GM19463 (cell line): ENCODE results near the gene ZC3H7B.
"Not testable (repeated sequence)": the region's sequence is repeated elsewhere in the genome, so short reads cannot be mapped to it uniquely, and the experiment has no call there.

Source experiments
- ATAC-seq: cut with Tn5 transposase; IDR thresholded peaks from one replicate; pipeline ENCODE4 v1.9.1; 2021; ENCODE audit warnings: mild to moderate bottlenecking, moderate library complexity; ENCODE audit not compliant: unreplicated experiment

Gene ZC3H7B

DNA sequence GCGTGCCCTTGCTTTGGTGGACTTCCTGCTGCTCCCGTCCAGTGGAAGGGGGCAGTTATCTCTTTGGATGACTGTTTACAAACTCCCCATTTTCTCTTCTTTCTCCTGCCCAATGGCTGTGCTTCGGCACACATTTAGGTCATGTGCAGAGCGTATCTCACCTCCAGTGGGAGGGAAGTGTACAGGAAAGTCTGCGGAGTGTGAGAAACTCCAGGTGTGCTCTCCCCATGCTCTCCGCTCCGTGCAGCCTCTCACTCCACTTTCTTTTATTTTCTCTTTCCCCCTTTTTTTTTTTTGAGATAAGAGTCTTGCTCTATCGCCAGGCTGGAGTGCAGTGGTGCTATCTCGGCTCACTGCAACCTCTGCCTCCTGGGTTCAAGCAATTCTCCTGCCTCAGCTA, 68.5 kb downstream of the ZC3H7B start:
- ATAC-seq = no peak

- ATAC-seq = no peak
These were observed 76.5 kb downstream of the ZC3H7B start for GRCh38 chr22:41377846-41378245.

DNA sequence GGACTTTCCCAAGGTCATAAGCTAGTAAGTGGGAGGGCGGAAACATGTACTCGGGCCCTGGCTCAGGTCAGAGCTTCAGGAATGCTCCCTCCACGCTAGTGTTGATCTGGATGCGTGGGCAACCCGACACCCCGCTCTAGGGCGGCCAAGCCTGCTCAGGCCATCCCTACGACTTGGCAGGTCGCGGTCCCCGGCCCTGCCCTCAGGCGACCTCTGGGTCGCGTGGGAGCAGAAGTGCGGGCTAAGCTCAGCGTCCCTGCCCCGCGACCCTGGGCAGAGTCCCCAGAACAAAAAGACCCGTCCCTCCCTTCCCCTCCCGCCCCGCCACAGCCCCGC, 79.6 kb downstream of the ZC3H7B start:
- peak; percentile 4 for ATAC-seq

GRCh38 chr22:41381329-41382097, 80.2 kb downstream of the ZC3H7B start, which contains the start of gene TEF:
Gene TEF, plus strand, starts transcription at chr22:41381942. Its CDS starts 103 bp downstream, at chr22:41382045.
- ATAC-seq = peak; percentile 87

DNA sequence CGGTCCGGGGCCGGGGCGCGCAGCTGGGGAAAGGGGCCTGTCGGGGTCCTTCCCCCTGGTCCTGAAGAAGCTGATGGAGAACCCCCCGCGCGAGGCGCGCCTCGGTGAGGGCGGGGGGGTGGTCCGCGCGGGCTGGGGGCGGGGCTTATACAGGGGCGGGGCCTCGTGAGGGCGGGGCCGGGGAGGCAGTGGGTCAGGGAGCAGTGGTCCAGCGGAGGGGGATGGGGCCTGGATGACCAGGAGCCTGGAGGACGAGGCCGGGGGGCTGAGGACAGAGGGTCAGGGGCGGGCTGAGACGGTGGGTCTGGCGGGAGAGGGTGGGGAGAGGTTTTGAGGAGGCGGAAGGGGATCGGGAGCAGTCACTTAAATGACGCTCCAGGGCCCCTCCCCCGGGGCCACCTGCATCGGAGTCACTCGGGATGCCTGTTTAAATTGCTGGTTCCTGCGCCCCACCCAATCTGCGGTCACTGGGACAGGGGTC, 80.8 kb downstream of the ZC3H7B start:
- ATAC-seq = peak; percentile 28

GRCh38 chr22:41382610-41383009, 81.3 kb downstream of the ZC3H7B start:
- ATAC-seq = no peak

DNA sequence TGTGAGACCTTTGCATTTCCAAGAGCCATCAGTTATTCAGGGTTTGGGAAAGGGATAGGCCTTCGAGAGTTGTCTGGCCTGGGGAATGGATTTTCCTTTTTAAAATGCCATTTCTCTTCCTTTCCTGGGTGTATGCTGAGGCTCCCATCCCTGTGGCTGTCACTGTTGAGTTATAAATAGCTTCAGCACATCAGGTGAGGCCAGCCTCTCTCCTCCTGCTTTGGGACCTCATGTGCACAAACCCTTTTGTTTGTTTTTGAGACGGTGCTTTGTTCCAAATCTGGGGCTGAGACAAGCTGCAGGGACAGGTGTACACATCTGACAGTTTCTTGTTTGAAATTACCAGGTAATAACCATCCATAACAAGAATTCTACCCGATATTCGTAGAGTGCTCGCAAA, 81.8 kb downstream of the ZC3H7B start:
- ATAC-seq = no peak

DNA sequence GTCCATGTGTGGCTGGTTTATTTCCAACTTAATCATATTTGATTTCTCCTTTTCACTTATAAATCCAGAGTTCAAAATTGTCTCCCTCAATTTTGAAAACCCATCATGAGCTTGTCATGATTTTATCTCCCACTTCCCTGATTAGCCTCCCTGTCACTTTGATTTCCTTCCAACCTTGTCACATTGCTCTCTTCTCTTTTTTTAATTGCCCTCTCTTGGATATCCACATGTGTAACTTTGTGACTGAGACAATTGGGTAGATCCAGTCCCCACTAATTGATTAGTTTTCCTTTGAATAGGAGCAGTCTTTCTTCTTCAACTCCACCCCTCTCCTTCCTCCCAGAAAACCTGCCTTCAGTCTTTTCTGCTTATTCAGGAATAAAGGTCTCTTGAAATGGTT, 82.8 kb downstream of the ZC3H7B start:
- ATAC-seq = no peak

- no peak for ATAC-seq
These were observed 86.0 kb downstream of the ZC3H7B start for GRCh38 chr22:41387341-41387740.

DNA sequence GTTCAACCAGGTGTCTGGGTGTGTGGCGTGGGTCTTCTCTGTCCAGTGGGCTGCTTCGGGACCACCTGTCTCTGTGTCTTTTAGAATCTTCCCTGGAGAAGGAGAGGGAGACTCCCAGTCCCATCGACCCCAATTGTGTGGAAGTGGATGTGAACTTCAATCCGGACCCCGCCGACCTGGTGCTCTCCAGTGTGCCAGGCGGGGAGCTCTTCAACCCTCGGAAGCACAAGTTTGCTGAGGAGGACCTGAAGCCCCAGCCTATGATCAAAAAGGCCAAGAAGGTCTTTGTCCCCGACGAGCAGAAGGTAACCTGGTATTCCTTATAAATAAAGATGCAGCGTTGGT, 92.7 kb downstream of the ZC3H7B start:
- ATAC-seq = no peak

- no peak for ATAC-seq
These were observed 94.4 kb downstream of the ZC3H7B start for GRCh38 chr22:41395531-41396240.

DNA sequence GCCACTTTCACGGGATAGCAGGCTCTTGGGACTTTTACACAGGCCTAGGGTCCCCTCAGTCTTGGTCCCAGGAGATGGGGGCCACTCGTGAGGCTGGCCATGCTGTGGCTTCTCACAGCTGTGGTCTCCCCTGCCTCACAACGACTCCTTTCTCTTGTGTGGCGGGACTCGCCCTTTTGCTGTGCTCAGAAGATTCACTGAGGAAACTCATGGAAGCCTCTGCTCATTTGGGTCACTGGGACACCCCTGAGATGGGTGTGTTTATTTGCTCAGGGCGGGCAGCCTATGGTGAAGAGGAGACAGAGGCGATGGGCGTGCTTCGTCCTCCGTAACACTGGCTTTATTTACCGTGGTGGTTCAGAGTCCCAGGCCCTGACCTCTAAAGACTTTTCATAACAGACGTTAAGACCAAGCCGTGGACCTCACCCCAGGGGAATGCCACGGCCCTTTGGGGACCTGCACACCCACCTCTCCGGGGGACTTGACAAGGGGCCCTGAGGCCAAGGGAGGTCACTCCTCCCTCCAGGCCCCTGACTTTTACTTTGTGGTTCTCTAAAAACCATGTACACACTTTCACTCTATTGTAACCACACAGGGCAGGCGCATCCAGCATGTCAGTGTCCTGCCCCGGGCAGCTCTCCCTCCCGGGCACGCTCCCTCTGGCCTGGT, 96.0 kb downstream of the ZC3H7B start:
- no peak for ATAC-seq

- no peak for ATAC-seq
These were observed 97.6 kb downstream of the ZC3H7B start for GRCh38 chr22:41398921-41399320.

DNA sequence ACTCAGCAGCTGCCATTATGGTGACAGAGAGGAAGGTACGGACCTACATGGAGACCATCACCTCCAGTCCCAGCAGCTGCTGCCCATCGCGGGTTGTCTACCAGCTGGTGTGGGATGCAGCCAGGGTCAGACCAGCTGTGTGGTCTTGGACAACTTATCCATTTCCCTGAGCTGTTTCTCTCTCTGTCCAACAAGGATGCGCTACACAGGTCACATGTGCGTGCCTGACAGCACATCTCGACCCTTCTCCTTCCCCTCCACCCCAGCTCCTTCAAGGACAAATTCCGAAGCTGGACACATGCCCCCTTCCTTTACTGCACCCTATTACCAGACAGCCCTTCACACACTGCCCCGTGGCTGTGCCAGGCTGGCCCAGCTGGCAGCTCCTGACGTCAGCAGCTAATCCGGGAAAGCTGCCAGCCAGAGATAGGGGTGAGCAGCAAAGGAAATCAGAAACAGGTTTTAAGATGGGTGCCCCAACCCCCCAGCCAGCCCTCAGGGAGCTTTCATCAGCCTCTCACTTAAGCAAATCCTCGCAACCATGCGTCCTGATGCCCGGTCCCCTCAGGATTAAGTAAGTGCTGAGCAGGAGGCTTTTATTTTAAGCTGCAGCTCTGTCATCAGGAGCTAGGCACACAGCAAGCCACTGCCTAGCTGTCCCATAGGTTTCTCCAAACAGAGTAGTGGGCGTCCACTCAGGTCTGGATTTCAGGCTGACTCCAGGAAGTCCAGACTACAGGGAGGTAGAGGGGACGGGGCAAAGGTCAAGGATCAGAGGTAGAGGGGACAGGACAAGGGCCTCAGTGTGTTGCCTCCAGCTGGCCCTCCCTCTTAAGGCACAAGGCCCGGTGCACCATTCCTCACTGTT, 100.7 kb downstream of the ZC3H7B start:
- ATAC-seq = no peak

DNA sequence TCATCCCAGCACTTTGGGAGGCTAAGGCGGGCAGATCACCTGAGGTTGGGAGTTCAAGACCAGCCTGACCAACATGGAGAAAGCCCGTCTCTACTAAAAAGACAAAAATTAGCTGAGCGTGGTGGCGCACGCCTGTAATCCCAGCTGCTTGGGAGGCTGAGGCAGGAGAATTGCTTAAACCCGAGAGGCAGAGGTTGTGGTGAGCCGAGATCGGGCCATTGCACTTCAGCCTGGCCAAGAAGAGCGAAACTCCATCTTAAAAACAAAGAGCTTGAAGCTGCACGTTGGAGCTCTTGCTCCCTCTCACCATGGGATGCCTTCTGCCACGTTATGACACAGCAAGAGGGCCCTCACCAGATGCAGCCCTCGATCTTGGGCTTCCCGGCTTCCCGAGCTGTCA, 101.5 kb downstream of the ZC3H7B start:
- not testable (repeated sequence) for ATAC-seq

DNA sequence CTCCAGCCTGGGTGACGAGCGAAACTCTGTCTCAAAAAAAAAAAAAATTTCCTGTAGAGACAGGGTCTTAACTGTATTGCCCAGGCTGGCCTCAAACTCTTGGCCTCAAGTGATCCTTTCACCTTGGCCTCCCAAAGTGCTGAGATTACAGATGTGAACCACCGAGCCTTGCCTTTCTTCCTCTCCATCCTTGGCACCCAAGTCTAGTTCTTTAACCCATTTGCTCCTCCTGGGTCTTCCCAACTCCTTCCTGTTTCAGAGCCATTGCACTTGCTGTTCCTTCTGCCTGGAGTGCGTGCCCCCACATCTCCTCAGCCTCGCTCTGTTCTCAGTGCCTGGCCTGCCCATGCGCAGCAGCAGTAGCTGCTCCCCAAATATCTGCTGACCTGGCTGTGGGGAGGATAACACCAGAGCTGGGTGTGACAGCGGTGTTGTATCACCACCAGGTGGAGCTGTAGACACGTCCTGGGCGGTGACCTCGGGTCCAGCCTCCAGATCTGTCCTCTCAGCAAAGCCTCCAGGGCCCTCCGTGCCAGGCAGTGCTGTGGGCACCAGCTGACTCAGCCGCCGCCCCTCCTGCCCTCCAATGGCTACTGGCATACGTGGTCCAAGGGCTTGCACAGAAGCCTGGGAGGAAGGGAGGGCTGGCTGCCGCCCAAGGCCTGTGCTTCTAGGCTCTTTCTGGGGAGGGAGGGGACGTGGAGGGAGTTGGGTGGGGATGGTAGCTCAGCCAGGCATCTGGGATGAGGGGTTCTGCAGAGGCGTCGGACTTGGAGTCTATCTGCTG, 102.4 kb downstream of the ZC3H7B start:
- peak; percentile 83 for ATAC-seq

DNA sequence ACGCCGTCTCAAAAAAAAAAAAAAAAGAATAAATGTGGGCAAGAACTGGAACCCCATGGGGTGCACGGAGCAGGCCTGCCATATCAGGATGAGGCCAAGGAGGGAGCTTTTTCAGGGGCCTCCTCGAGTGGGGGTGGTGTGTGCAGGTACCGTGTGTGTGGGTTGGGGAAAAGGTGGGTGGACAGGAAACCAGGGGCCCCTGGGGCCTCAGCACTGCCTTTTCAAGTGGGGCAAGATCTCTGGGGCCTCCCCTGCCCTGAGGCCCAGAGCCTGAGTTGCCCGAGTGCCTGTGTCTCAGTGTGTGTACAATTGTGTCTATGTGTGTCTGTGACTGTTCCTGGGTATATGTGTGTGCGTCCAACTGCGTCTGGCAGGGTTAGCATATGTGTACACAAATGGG, 104.3 kb downstream of the ZC3H7B start:
- no peak for ATAC-seq

DNA sequence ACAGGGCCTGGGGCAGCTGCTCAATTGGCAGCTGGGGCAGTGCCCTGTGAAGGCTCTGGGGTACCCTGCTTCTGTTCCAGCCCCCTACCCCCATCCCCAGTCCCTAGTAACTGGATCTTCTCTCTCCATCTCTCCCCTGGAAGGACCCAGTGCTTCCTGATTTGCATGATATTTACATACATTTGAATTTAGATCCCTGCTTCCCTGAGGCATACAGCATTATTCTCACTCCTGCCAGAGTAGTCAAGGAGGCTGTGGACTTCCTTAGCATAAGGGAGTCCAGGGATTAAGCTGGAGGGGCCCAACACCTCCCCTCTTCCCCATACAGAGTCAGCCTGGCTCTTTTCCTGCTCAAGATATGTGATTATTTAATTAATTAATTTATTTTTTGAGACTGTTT, 105.1 kb downstream of the ZC3H7B start:
- no peak for ATAC-seq

DNA sequence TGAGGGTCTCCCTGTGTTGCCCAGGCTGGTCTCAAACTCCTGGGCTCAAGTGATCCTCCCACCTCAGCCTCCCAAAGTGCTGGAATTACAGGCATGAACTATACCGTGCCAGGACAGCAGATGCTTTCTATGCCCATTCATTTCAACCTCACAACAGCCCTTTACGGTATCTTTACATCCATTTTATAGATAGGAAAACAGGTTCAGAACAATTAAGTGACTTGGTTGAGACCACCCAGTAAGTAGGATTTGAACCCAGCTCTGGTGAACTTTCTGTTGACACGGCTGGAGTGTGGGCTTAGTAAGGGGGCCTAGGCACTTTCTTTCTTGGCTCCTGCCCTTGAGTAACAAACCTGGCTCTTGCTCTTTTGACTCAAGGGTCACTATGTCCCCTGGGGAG, 106.1 kb downstream of the ZC3H7B start:
- ATAC-seq = no peak

GRCh38 chr22:41408665-41409064, 107.3 kb downstream of the ZC3H7B start:
- ATAC-seq = no peak
